Neural progenitor cell (in vitro differentiated cells): ENCODE measurements around the gene EBF4. TPM values are rescaled to one million over a fixed set of nuclear protein-coding genes. Genes with fewer than 3 reads are reported as not detected.

Experiments used
- DNase-seq: peaks from one replicate; pipeline ENCODE4 v3.0.0-alpha.2; 2016; ENCODE audit warnings: low spot score
- H2AFZ ChIP-seq: fragments of 200-600 bp; sonication (generic); replicated peaks from 2 replicates; pipeline ENCODE4 v1.6.1; 2016; ENCODE audit warnings: antibody characterized with exemption
- H3F3A ChIP-seq: fragments of 200-600 bp; sonication (generic); 2 replicates; pipeline ENCODE4 v1.6.1; 2016; ENCODE audit warnings: antibody characterized with exemption, low read depth
- H3K27ac ChIP-seq: fragments of 200-600 bp; sonication (generic); 2 replicates; pipeline ENCODE4 v1.5.1; 2016; ENCODE audit warnings: mild to moderate bottlenecking
- H3K27me3 ChIP-seq: fragments of 200-600 bp; sonication (generic); 2 replicates; pipeline ENCODE4 v1.6.1; 2016; ENCODE audit warnings: mild to moderate bottlenecking, moderate library complexity
- H3K36me3 ChIP-seq: fragments of 200-600 bp; sonication (generic); 2 replicates; pipeline ENCODE4 v1.5.1; 2016
- H3K4me1 ChIP-seq: fragments of 200-600 bp; sonication (generic); 2 replicates; pipeline ENCODE4 v1.6.1; 2016; ENCODE audit warnings: mixed run types
- H3K4me2 ChIP-seq: fragments of 200-600 bp; sonication (generic); 2 replicates; pipeline ENCODE4 v1.6.1; 2016
- H3K4me3 ChIP-seq: fragments of 200-600 bp; sonication (generic); 2 replicates; pipeline ENCODE4 v1.5.1; 2016
- H3K79me2 ChIP-seq: fragments of 200-600 bp; sonication (generic); 2 replicates; pipeline ENCODE4 v1.6.1; 2016; ENCODE audit warnings: low read depth
- H3K9ac ChIP-seq: fragments of 200-600 bp; sonication (generic); 2 replicates; pipeline ENCODE4 v1.6.1; 2016
- H3K9me3 ChIP-seq: fragments of 200-600 bp; sonication (generic); 2 replicates; pipeline ENCODE4 v1.5.1; 2016; ENCODE audit warnings: low read depth
- H4K20me1 ChIP-seq: fragments of 200-600 bp; sonication (generic); 2 replicates; pipeline ENCODE4 v1.6.1; 2016; ENCODE audit warnings: low read depth
- H3K27ac Mint-ChIP-seq: 3 replicates; pipeline ENCODE4 v1.8.0; 2021; ENCODE audit warnings: mixed read lengths
- H3K27me3 Mint-ChIP-seq: 2 replicates; pipeline ENCODE4 v1.8.0; 2022; ENCODE audit warnings: low read depth, mild to moderate bottlenecking, inconsistent platforms, moderate library complexity, mixed read lengths; ENCODE audit not compliant: insufficient read depth
- H3K36me3 Mint-ChIP-seq: 3 replicates; pipeline ENCODE4 v1.8.0; 2021; ENCODE audit warnings: mixed read lengths
- H3K4me1 Mint-ChIP-seq: 3 replicates; pipeline ENCODE4 v1.8.0; 2021; ENCODE audit warnings: mixed read lengths
- H3K4me3 Mint-ChIP-seq: 3 replicates; pipeline ENCODE4 v1.8.0; 2021; ENCODE audit warnings: mild to moderate bottlenecking, moderate library complexity, mixed read lengths
- H3K9me3 Mint-ChIP-seq: 3 replicates; pipeline ENCODE4 v1.8.0; 2020; ENCODE audit warnings: mixed read lengths
- EZH2 ChIP-seq: fragments of 200-600 bp; sonication (generic); IDR thresholded peaks from 2 replicates; pipeline ENCODE4 v1.6.1; 2017; ENCODE audit warnings: antibody characterized with exemption, mild to moderate bottlenecking, moderate library complexity
- EZH2phosphoT487 ChIP-seq: fragments of 200-600 bp; sonication (generic); IDR thresholded peaks from 2 replicates; pipeline ENCODE4 v1.6.1; 2017; ENCODE audit warnings: antibody characterized with exemption
- total RNA-seq: library from RNA; depleted of rRNA; stranded (reverse); fragments of >200 nt; gene quantifications from 2 replicates; pipeline ENCODE4 v1.2.3, GENCODE V29; 2015; ENCODE audit warnings: low replicate concordance
- TF ChIP-seq, protein P1 (sequence below): fragments of 200-600 bp; sonication (generic); IDR thresholded peaks from 2 replicates; pipeline ENCODE4 v1.5.1; 2017; ENCODE audit warnings: antibody characterized with exemption, mild to moderate bottlenecking

The EBF4 gene
- total RNA-seq, 1 donor from 2014 or later: 1.9 TPM

DNA sequence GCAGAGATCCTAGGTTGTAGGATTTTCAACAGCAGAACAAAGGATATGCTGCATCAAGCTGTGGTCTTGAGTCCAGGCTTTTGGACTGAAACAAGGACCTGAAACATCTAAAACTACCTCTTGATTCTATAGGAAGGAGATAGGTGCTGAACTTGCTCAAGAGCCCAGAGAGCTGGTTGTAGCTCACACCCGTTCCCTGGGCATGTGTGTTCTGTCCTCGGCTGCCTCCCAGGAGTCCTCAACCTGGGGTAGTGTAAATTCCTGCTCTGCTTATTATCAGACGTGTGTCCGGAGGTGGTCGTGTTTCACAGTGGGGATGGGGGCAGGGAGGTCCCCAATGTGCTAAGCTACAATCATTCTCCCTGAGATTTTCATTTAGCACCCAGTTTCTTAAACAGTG is 35.3 kb upstream of the EBF4 start:
- H3K79me2 ChIP-seq: peaks cover 39% of the 10 kb centered on the region
- Mint-ChIP-seq H3K9me3 (no peaks in the 10 kb centered on the region), H3K27me3 (peaks cover 3% of the 10 kb centered on the region), H3K27ac (no peak overlapping the region), H3K4me1 (peaks cover 20% of the 10 kb centered on the region), H3K4me3 (no peak overlapping the region), H3K36me3 (peaks cover 51% of the 10 kb centered on the region)
- TF ChIP-seq, protein P1, sequence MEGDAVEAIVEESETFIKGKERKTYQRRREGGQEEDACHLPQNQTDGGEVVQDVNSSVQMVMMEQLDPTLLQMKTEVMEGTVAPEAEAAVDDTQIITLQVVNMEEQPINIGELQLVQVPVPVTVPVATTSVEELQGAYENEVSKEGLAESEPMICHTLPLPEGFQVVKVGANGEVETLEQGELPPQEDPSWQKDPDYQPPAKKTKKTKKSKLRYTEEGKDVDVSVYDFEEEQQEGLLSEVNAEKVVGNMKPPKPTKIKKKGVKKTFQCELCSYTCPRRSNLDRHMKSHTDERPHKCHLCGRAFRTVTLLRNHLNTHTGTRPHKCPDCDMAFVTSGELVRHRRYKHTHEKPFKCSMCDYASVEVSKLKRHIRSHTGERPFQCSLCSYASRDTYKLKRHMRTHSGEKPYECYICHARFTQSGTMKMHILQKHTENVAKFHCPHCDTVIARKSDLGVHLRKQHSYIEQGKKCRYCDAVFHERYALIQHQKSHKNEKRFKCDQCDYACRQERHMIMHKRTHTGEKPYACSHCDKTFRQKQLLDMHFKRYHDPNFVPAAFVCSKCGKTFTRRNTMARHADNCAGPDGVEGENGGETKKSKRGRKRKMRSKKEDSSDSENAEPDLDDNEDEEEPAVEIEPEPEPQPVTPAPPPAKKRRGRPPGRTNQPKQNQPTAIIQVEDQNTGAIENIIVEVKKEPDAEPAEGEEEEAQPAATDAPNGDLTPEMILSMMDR: no peak
- TF ChIP-seq EZH2phosphoT487 (no peak), EZH2 (no peak)
- no peak overlapping the region for H3K4me2 ChIP-seq
- peaks cover 65% of the 10 kb centered on the region for H3F3A ChIP-seq
- H3K4me1 ChIP-seq: peaks cover 17% of the 10 kb centered on the region
- no peaks in the 10 kb centered on the region for H3K36me3 ChIP-seq
- H3K27ac ChIP-seq: no peak overlapping the region
- H3K9ac ChIP-seq: no peak overlapping the region
- H4K20me1 ChIP-seq: peaks cover 61% of the 10 kb centered on the region
- H3K27me3 ChIP-seq: no peaks in the 10 kb centered on the region
- H3K9me3 ChIP-seq: no peaks in the 10 kb centered on the region
- no peak overlapping the region for H2AFZ ChIP-seq
- DNase-seq: no peak
- no peak overlapping the region for H3K4me3 ChIP-seq

DNA sequence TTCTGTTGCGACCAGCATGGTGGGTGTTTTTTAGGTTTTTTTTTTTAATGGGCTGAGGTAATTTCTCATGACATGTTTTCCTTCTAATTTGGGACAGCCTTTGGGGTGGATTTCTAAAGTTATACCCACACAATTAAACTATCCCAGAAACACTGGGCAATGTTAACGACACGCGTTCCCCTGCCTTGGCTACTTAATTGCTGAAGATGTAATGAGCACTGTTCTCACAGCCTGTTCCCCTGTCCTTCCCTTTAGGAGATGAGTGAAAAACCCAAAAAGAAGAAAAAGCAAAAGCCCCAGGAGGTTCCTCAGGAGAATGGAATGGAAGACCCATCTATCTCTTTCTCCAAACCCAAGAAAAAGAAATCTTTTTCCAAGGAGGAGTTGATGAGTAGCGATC is 34.9 kb upstream of the EBF4 start:
- H3K36me3 Mint-ChIP-seq: peaks cover 51% of the 10 kb centered on the region
- H3K4me3 Mint-ChIP-seq: no peak overlapping the region

DNA sequence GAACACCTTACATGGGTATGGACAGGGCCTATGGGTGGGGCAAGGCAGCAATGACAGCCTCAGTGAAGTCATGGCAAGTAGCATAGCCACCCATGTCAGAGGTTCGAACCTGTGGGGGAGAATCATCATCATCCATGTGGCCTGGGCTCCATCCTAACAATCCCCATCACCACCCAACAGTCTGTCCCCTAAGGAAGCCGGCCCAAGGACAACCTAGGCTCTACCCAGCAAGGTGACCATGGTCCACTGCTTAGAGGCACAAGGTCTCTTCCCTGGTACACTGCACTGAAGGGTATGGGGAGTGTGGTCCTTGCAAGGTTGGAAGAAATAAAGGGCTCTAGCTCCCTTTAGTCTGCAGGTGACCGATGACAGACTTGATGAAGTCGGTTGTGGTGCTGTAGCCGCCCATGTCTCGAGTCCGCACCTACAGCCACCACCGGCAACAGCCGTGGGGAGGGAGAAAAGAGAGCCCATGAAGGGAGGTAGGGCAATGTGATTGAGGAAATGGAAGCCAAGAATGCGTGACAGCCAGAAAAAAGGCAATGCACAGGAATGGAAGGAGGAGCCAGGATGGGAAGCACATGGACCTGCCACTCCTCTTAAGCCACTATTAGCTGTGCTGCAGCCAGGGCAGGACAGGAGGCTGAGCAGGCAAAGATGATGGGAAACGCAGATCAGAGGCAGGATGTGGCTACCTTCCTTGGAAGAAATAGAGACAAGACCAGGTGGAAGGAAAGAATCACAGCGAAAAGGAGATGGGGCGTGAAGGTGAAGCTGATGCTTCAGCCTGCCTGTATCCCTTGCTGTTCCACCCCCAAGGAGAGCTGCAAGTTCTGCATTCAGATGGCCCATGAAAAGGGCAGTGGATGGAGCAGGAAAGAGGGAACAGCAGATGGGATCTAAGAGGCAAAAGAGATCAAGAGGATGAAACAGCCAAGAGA is 33.9 kb upstream of the EBF4 start:
- H4K20me1 ChIP-seq: peaks cover 51% of the 10 kb centered on the region
- no peak overlapping the region for H3K4me3 Mint-ChIP-seq

More for the DNA sequence above, 34.9 kb upstream of the EBF4 start:
- DNase-seq: no peak
- H4K20me1 ChIP-seq: peaks cover 61% of the 10 kb centered on the region
- Mint-ChIP-seq H3K9me3 (no peaks in the 10 kb centered on the region), H3K27ac (no peak overlapping the region), H3K4me1 (peaks cover 21% of the 10 kb centered on the region), H3K27me3 (peaks cover 3% of the 10 kb centered on the region)
- no peak overlapping the region for H2AFZ ChIP-seq
- no peak overlapping the region for H3K4me2 ChIP-seq
- H3K27me3 ChIP-seq: no peaks in the 10 kb centered on the region
- peaks cover 38% of the 10 kb centered on the region for H3K79me2 ChIP-seq
- no peaks in the 10 kb centered on the region for H3K36me3 ChIP-seq
- H3K4me3 ChIP-seq: no peak overlapping the region
- no peak overlapping the region for H3K9ac ChIP-seq
- H3K9me3 ChIP-seq: no peaks in the 10 kb centered on the region
- TF ChIP-seq EZH2phosphoT487: no peak
- no peak for TF ChIP-seq EZH2
- TF ChIP-seq, protein P1: no peak
- no peak overlapping the region for H3K27ac ChIP-seq
- H3K4me1 ChIP-seq: peaks cover 17% of the 10 kb centered on the region
- H3F3A ChIP-seq: peaks cover 65% of the 10 kb centered on the region

More for the DNA sequence above, 33.9 kb upstream of the EBF4 start:
- H2AFZ ChIP-seq: no peak overlapping the region
- H3K9me3 ChIP-seq: no peaks in the 10 kb centered on the region
- Mint-ChIP-seq H3K4me1 (peaks cover 21% of the 10 kb centered on the region), H3K36me3 (peaks cover 51% of the 10 kb centered on the region), H3K27ac (no peak overlapping the region), H3K9me3 (no peaks in the 10 kb centered on the region), H3K27me3 (peaks cover 5% of the 10 kb centered on the region)
- H3K4me2 ChIP-seq: no peak overlapping the region
- H3K4me1 ChIP-seq: peaks cover 11% of the 10 kb centered on the region
- no peaks in the 10 kb centered on the region for H3K27me3 ChIP-seq
- H3F3A ChIP-seq: peaks cover 60% of the 10 kb centered on the region
- no peak overlapping the region for H3K9ac ChIP-seq
- no peak for DNase-seq
- no peak for TF ChIP-seq EZH2
- TF ChIP-seq EZH2phosphoT487: no peak
- TF ChIP-seq, protein P1: no peak
- no peak overlapping the region for H3K4me3 ChIP-seq
- no peak overlapping the region for H3K27ac ChIP-seq
- no peaks in the 10 kb centered on the region for H3K36me3 ChIP-seq
- peaks cover 38% of the 10 kb centered on the region for H3K79me2 ChIP-seq
